ENCODE data around the gene SAPCD1.

The SAPCD1 gene

GRCh38 chr6:31813465-31813849, 51.0 kb downstream of the SAPCD1 start:
- TF ChIP-seq CTCF (IDR thresholded peaks at IDR 0.05) = no peak

All from LNCAP (cell line).